ENCODE measurements around the gene CDC37.

DNA sequence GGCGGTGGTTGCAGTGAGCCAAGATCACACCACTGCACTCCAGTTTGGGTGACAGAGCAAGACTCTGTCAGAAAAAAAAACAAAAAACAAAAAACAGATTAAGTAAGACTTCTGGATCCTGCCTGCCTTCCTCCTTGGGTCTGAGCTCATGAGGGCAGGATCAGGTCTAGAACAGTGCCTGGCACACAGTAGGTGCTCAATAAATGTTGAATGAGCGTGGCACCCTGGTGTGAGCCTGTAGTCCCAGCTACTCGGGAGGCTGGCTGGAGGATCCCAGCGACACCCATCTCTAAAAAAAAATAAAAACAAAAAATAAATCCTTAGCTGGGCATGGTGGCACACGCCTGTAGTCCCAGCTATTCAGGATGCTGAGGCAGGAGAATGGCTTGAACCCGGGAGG, 2.8 kb upstream of the CDC37 start:
- TF ChIP-seq NFYB (CRISPR knock-in tag; conservative IDR thresholded peaks at IDR 0.05; ENCODE audit: low read depth) = no peak
- no peak for TF ChIP-seq SP1 (CRISPR knock-in tag; conservative IDR thresholded peaks at IDR 0.05)
- TF ChIP-seq, protein P1, sequence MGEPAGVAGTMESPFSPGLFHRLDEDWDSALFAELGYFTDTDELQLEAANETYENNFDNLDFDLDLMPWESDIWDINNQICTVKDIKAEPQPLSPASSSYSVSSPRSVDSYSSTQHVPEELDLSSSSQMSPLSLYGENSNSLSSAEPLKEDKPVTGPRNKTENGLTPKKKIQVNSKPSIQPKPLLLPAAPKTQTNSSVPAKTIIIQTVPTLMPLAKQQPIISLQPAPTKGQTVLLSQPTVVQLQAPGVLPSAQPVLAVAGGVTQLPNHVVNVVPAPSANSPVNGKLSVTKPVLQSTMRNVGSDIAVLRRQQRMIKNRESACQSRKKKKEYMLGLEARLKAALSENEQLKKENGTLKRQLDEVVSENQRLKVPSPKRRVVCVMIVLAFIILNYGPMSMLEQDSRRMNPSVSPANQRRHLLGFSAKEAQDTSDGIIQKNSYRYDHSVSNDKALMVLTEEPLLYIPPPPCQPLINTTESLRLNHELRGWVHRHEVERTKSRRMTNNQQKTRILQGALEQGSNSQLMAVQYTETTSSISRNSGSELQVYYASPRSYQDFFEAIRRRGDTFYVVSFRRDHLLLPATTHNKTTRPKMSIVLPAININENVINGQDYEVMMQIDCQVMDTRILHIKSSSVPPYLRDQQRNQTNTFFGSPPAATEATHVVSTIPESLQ (CRISPR knock-in tag; IDR thresholded peaks at IDR 0.05) = no peak
- TF ChIP-seq, protein P2, sequence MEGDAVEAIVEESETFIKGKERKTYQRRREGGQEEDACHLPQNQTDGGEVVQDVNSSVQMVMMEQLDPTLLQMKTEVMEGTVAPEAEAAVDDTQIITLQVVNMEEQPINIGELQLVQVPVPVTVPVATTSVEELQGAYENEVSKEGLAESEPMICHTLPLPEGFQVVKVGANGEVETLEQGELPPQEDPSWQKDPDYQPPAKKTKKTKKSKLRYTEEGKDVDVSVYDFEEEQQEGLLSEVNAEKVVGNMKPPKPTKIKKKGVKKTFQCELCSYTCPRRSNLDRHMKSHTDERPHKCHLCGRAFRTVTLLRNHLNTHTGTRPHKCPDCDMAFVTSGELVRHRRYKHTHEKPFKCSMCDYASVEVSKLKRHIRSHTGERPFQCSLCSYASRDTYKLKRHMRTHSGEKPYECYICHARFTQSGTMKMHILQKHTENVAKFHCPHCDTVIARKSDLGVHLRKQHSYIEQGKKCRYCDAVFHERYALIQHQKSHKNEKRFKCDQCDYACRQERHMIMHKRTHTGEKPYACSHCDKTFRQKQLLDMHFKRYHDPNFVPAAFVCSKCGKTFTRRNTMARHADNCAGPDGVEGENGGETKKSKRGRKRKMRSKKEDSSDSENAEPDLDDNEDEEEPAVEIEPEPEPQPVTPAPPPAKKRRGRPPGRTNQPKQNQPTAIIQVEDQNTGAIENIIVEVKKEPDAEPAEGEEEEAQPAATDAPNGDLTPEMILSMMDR (IDR thresholded peaks at IDR 0.05) = no peak
- TF ChIP-seq ESRRA (CRISPR knock-in tag; IDR thresholded peaks at IDR 0.05; ENCODE audit: borderline replicate concordance) = no peak
- TF ChIP-seq, protein P3, sequence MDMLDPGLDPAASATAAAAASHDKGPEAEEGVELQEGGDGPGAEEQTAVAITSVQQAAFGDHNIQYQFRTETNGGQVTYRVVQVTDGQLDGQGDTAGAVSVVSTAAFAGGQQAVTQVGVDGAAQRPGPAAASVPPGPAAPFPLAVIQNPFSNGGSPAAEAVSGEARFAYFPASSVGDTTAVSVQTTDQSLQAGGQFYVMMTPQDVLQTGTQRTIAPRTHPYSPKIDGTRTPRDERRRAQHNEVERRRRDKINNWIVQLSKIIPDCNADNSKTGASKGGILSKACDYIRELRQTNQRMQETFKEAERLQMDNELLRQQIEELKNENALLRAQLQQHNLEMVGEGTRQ (CRISPR knock-in tag; IDR thresholded peaks at IDR 0.05) = no peak
- no peak for TF ChIP-seq ZBTB21 (CRISPR knock-in tag; IDR thresholded peaks at IDR 0.05; ENCODE audit: borderline replicate concordance)
- TF ChIP-seq, protein P4, sequence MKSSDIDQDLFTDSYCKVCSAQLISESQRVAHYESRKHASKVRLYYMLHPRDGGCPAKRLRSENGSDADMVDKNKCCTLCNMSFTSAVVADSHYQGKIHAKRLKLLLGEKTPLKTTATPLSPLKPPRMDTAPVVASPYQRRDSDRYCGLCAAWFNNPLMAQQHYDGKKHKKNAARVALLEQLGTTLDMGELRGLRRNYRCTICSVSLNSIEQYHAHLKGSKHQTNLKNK (CRISPR knock-in tag; IDR thresholded peaks at IDR 0.05) = no peak
- TF ChIP-seq NFE2L1 (CRISPR knock-in tag; IDR thresholded peaks at IDR 0.05) = no peak
- no peak for TF ChIP-seq SMAD3 (CRISPR knock-in tag; IDR thresholded peaks at IDR 0.05; ENCODE audit: borderline replicate concordance)
- TF ChIP-seq, protein P5, sequence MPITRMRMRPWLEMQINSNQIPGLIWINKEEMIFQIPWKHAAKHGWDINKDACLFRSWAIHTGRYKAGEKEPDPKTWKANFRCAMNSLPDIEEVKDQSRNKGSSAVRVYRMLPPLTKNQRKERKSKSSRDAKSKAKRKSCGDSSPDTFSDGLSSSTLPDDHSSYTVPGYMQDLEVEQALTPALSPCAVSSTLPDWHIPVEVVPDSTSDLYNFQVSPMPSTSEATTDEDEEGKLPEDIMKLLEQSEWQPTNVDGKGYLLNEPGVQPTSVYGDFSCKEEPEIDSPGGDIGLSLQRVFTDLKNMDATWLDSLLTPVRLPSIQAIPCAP (CRISPR knock-in tag; IDR thresholded peaks at IDR 0.05) = no peak
- no peak for TF ChIP-seq NR3C1 (CRISPR knock-in tag; conservative IDR thresholded peaks at IDR 0.05; ENCODE audit: low read depth)
